HG03060 (cell line): ENCODE measurements around the gene CENPP.

Experiments
- ATAC-seq: cut with Tn5 transposase; IDR thresholded peaks from one replicate; pipeline ENCODE4 v1.9.1; 2021; ENCODE audit warnings: low read depth, moderate number of reproducible peaks; ENCODE audit not compliant: unreplicated experiment

CENPP gene

DNA sequence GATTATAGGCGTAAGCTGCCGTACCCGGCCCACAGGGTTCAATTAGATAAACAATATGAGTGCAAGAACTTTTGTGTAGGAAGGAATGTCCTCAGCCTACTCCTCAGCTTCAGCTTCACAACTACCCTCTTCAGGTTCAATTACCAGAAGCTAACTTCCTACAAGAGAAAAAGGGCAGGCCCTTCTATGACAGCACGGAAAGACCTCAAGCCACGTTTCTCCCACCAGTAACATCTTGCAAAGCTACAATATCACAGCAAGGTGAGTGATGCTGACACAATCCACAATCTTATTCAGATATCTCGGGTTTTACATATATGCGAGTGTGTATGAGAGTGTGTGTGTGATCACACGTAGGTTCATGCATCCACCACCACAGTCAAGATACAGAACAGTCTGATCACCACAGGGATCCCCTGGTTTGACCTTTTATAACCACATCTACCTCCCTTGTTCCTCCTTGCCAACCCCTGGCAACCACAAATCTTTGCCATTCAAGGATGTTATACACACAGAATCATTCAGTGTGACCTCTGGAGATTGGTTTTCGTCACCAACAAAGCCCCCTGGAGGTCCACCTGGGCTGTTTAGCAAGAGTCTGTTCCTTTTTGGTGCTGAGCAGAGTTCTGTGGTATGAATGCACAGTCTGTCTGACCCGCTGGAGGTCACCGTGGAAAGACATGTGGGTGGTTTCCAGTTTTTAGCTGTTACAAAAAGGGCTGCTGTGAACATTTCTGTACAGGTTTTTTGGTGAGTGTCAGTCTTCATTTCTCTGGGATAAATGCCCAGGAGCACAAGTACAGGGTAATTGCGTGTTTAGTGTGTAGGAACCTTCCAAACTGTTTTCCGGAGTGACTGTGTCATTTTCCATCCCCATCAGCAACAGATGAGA, 305.9 kb downstream of the CENPP start:
- no peak for ATAC-seq

DNA sequence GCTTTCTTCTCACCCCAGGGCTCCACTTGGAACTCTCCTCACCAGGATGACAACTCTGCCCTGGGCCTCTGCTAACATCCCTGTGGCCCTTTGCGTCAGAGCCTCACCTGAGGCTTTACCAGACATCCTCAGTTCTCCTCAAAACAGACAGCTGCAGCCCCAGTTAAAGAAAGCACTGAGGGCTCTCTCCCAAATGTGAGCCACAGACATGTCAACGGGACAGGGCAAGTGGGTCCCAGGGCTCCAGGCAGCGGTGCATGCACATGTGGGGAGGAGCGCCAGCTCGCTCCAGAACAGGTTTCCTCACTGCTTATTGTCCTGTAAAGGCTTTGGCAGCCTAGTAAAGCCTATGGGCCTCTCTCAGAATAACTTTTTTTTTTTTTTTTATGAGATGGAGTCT, 306.9 kb downstream of the CENPP start:
- ATAC-seq: no peak

DNA sequence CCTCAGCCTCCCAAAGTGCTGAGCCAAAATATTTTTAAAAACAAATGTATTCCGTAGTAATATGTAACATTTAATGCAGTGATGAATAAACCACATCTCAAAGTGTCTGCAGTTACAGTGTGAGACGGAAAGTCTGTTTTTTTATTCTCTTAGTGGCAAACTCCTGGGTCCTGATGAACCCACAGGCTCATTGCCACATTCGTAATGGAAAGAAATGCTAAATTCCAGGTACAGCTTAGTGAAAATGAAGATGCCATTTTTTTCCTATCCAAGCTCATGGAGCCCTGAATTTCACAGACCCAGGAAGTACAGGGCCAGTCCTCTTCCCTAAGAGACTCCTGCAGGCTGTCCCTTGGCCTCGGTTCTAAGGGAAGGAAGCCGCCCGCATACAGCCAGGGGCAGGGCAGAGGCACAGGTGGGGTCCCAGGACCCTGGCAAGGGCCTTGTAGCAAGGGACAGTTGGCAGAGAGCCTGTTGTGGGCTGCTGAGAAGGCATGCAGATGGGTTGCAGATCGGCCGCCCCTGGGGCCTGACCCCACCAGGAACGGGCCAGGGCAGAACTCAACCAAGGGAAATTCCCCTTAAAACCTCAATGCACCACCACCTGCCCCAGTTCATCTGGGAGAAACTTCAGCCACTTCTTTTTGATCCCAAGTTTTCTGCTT, 308.0 kb downstream of the CENPP start:
- ATAC-seq: no peak

DNA sequence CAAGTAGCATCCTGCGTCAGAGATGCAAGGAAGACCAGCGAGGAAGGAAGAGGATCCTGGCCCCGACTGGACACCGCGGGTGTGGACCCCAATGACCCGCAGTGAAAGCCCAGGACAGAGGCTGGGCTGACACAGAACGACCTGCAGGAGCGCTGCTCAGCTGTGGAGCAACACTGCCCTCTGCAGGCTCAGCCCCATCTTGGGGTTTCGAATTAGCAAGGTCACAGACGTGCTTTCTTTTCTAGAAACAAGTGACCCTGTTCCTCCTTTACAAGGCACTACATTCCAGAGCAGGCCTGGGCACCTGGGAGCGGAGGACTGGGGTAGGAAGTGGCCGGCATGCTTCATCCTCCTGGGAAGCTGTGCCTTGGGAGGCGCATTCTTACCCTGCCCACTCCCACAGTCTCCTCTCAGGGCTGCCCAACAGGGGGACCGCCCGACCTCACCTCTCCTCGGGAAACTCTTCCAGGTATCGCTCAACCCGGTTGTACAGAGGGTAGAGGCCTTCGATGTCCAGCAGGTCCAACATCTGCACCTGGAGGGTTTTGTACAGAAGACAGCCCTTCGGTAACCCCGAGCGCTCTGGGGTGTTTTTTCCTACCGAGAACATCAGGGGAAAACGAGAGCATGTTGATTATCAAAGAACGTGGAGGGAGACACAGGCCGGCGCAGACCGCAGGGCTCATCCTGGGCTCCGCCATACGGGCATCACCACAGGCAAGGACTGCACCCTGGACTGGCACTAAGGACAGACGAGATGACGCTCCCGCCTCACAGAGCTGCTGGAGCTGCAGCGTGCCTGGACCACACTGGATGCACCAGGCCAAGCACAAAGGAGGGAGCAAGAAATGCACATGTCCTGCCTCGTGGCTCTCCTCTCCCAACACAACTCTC, 309.2 kb downstream of the CENPP start:
- no peak for ATAC-seq

DNA sequence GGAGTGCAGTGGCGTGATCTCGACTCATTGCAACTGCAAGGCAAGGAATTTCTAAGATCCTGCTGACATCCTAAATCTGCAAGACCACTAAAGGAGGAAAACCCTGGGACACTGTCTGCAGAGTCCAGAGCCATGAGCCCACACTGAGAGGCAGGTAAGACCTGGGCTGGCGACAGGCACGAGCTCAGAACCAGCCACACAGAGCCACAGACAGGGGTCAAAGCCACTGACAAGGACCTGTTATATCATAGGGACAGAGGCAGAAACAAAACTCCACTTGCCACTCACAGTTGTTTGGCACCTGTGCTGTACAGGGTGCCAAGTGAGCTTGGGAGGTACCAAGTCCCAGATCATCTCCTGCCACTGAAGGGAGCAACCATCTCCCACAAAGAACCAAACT, 310.0 kb downstream of the CENPP start:
- no peak for ATAC-seq

GRCh38 chr9:92636627-92637026, 310.9 kb downstream of the CENPP start:
- no peak for ATAC-seq

DNA sequence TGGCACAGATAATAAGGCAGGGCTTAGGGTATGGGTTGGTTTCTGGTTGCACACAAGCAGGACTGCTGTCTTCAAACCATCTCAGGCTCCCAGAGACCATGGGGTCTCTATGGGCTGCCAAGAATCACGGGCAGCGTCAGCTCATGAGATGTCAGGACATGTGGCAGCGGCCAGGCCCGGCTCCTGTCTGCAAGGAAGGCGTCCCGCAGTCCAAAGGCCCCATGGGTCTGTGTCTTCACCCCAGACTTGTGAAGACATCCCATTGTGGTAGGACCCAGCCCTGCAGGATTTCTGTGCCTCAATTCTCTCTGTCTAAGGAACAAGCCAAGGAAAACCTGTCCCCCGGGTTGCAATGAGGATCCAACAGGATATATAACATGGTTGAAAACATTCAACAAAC, 311.6 kb downstream of the CENPP start:
- ATAC-seq: no peak

GRCh38 chr9:92637886-92638620, 312.3 kb downstream of the CENPP start:
- ATAC-seq: no peak

DNA sequence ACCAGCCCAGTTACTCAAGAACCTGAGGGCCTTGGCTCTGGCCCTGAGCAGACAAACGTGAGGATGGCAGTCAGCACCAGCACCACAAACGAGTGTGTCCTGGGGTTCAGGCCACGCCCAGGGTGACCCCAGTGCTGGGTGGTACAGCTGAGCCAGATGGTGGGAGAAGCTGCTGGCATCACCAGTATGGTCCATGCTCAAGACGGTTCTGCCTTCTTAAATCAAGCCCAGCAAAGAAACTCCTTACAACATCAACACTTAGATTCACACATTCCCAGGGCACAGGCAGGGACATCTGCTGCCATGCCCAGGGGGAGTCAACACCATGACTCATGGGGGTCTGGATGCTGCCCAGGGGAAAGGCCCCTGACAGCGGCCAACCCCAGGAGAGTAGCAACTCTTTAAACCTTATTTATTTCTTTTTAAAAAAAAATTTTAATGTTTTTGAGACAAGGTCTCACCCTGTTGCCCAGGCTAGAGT, 312.9 kb downstream of the CENPP start:
- ATAC-seq: no peak

DNA sequence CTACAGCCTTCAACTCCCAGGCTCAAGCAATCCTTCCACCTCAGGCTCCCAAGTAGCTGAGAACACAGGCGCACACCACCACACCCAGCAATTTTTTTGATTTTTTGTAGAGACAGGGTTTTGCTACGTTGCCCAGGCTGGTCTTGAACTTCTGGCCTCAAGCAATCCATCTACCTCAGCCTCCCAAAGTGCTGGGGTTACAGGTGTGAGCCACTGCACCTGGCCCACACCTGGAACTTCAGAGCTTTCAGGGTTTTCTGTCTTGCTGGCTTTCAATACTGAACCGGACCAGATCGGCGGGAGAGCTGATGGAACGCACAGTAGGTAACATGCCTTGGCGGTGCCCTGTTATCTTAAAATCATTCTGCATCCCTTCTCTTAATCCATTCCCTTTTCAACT, 313.4 kb downstream of the CENPP start:
- ATAC-seq: no peak

GRCh38 chr9:92639791-92640271, 314.1 kb downstream of the CENPP start:
- no peak for ATAC-seq

GRCh38 chr9:92640398-92641091, 314.8 kb downstream of the CENPP start:
- ATAC-seq: no peak

DNA sequence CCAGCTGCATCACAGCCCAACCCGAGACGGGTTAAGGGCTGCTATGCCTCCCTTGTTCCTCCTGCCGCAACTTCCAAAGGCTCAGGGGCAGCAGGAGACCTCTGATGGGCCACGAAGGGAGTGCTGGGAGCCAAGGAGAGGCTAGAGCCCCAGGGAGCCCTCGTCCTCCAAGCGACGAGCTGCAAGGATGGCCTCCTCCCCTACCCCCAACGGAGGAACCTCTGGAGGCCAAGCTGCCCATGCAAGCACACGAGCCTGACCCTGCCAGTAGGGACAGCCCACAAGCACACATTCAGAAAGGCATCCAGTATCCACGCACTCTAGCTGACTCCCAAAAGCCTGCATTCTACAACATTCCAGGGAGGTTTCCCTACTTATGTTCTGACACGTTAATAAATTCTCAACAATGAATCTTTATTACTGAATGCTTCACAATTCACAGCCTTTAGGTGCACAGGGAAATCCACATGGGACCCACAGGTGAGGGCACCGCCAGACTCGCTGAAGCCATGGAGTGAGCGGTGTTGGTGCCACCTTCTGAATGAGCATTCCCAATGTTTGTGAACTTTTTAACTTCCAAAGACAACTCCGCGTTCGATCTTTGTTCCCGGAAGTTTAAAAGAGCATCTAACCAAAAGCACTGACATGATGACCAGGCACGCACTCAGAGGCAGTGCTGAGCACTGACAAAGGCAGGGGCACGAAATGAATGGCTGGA, 315.5 kb downstream of the CENPP start:
- ATAC-seq: no peak

DNA sequence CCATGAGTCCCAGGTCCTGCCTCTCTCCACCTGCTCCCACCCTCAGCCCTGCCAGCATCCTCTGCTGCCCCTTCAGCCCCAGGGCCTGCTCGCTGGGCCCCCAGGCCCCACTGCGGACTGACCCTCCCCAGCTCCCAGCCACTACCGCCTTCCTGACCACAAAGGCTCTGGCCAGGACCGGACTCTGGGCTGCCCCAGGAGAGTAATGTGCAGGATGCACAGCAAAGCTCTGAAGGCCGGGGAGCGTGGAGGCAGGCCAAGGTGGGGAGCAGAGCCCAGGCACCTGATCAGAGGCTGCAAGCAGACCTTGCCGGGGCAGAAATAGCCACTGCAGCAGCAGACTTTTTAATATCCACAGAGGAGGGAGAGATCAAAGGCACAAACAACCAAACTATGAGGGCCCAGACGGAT, 316.3 kb downstream of the CENPP start:
- no peak for ATAC-seq

- ATAC-seq: no peak
Observed at GRCh38 chr9:92642564-92642963, 316.8 kb downstream of the CENPP start.

GRCh38 chr9:92644278-92644677, 318.5 kb downstream of the CENPP start:
- no peak for ATAC-seq

DNA sequence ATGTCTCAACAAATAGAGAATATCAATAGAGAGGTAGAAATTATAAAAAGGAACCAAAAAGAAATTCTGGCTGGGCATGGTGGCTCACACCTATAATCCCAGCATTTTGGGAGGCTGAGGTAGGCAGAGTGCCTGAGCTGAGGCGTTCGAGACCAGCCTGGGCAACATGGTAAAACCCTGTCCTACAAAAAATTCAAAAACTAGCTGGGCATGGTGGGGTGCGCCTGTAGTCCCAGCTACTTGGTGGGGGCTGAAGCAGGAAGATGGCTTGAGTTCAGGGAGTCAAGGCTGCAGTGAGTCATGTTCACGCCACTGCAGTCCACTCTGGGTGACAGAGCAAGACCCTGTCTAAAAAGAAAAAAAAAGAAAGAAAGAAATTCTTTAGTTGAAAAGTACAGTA, 319.3 kb downstream of the CENPP start:
- ATAC-seq: no peak

DNA sequence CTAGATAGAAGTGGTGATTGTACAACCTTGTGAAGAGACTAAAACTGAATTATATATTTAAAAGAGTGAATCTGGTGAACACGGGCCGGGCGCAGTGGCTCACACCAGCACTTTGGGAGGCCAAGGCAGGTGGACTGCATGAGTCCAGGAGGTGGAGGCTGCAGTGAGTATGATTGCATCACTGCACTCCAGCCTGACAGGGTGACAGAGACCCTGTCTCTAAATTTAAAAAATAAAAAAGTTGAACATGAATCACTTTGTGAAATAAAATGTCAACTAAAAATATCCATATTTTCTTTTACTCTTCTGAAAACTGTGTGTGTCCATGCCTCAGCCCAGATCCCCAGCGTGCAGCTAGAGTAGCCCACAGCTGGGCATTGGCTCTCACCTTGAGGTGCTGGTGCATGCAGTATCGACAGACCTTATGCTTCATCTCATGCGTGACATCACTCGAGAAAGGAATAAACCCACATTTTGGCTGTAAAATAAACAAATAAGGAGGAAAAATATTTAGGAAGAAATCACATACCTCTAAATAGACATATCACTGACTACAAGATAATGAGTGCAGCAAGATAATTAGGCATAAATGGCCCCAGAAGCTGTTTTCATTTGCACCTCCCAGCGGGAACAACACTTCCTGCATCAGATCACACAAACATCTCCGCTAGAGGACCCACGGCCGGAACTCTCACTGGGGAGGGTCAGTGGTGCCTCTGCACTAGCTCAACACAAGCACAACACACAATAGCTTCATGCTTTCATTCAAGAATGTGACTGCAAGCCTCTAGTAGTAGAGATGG, 322.1 kb downstream of the CENPP start:
- ATAC-seq: no peak
